ENCODE data around the gene CAB39L.

- TF ChIP-seq CTCF (conservative IDR thresholded peaks at IDR 0.05; ENCODE audit: low read length) (no peak), EZH2phosphoT487 (IDR thresholded peaks at IDR 0.05; ENCODE audit: borderline replicate concordance) (no peak)
Observed at GRCh38 chr13:49367640-49368422, 76.0 kb downstream of the CAB39L start.
